Measurements from ENCODE around the gene P4HTM. TPM values are rescaled to one million over a fixed set of nuclear protein-coding genes. Genes with fewer than 3 reads are reported as not detected.

P4HTM gene
- total and polyA plus RNA-seq, 4 donors: 36.0 to 66.4 (median 47.5) TPM

DNA sequence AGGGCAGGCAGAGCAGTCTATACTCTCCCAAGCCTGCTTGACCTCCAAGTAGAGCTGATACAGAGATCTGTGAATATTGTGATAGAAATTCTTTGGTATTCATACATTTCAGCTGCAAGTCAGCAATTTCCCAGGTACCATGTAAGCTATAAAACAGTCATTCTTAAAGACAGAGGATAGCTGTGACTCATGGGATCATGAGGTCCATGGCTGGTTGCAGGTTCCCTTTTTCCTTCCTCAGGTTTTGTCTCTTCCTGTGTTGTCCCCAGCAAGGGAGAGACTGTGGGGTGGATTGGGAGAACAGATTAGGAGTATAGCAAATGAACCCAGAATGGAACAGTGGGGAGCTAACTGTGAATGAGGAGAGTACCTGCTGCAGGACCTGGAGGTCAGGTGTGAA lies 5.4 kb upstream of the P4HTM start:
- peaks cover 0 to 3% (median 0%) of the 10 kb centered on the region in 4 donors for H3K9me3 ChIP-seq (ENCODE audit: control insufficient read depth in 4 of 4, insufficient read depth in 3 of 4, low read length in 3 of 4)
- no peak overlapping the region for H3K4me3 ChIP-seq
- no peak overlapping the region for H3K27ac ChIP-seq (ENCODE audit: low read depth in 1 of 2, low read length in 1 of 2)
- ATAC-seq (ENCODE audit: insufficient read depth, low FRiP score) (no peak), DNase-seq (no peak)
- TF ChIP-seq, protein P1, sequence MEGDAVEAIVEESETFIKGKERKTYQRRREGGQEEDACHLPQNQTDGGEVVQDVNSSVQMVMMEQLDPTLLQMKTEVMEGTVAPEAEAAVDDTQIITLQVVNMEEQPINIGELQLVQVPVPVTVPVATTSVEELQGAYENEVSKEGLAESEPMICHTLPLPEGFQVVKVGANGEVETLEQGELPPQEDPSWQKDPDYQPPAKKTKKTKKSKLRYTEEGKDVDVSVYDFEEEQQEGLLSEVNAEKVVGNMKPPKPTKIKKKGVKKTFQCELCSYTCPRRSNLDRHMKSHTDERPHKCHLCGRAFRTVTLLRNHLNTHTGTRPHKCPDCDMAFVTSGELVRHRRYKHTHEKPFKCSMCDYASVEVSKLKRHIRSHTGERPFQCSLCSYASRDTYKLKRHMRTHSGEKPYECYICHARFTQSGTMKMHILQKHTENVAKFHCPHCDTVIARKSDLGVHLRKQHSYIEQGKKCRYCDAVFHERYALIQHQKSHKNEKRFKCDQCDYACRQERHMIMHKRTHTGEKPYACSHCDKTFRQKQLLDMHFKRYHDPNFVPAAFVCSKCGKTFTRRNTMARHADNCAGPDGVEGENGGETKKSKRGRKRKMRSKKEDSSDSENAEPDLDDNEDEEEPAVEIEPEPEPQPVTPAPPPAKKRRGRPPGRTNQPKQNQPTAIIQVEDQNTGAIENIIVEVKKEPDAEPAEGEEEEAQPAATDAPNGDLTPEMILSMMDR (IDR thresholded peaks at IDR 0.05; ENCODE audit: control extremely low read depth, extremely low read depth): no peak
- H3K9ac ChIP-seq (ENCODE audit: insufficient read depth in 1 of 2, low read length in 2 of 2): no peak overlapping the region
- no peaks in the 10 kb centered on the region for H3K27me3 ChIP-seq (ENCODE audit: control insufficient read depth in 3 of 3, insufficient read depth in 3 of 3, low read length in 2 of 3)
- H3K4me1 ChIP-seq (ENCODE audit: control insufficient read depth in 5 of 5, insufficient read depth in 5 of 5, low read length in 5 of 5): peaks cover 0 to 7% (median 3%) of the 10 kb centered on the region in 5 donors
- peaks cover 19 to 37% (median 23%) of the 10 kb centered on the region in 4 donors for H3K36me3 ChIP-seq (ENCODE audit: control insufficient read depth in 4 of 4, insufficient read depth in 4 of 4, low read length in 4 of 4)

DNA sequence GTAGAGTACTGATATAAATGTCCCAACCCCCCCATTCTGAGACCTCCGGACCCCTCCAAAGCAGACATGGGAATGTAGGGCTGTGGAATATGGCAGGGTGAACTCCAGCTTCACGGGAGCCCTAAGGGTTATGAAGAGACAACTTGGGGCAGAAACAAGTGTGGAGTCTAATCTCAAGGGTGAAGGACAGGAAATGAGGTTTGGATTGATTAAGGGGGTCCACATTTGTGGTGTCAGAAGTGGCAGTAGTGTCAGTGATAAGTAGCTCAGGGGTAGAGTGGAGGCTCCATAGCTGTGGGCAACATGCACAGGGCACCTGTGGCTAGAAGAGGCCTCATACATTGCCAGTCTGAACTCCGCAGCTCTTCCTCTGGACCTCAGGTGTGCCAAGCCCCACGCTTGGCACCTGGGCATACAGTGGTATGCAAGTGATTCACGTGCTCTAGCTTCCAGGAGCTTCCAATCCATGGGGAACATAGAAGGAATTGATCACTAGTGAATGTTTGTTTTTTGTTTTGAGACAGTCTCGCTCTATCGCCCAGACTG lies 4.1 kb upstream of the P4HTM start:
- WGBS, 2 donors: 90 to 92% methylated on average over 7 of the region's 7 CpGs
- TF ChIP-seq, protein P1 (IDR thresholded peaks at IDR 0.05; ENCODE audit: control extremely low read depth, extremely low read depth): no peak
- ATAC-seq (ENCODE audit: insufficient read depth, low FRiP score): no peak

DNA sequence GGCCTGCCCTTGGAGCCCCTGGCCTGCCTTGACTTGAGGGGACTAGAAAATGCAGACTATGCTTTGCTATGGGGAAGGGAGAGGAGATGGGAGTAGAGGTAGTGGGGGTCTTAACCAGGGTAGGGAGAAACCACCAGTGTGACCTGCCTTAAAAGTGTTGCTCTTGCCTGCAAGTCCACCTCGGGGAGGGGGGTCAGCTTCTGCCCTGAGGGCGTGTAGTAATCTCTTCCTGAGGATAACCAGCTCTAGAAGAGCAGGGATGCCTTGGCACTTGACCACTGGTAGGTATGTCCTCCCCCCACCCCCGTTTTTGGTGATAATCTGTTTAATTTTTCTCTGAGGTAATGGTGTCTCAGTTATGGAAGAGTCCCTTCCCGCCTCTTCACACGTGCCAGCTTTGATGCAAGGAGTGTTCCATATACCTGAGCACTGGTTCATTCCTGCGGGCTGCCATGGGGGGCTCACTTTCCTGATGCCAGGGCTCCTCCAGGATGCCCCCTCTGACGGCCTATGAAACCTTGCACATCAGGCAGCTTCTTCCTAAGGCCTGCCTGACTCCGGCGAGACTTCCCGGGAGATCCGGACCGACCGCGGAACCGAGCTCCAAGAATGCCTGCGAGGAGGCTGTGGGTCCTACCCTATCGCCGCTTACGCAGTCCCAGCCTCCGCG lies 780 bp upstream of the P4HTM start:
- no peaks in the 10 kb centered on the region for H3K9me3 ChIP-seq (ENCODE audit: control insufficient read depth in 4 of 4, insufficient read depth in 3 of 4, low read length in 3 of 4)
- ATAC-seq (ENCODE audit: insufficient read depth, low FRiP score) (no peak), DNase-seq (peak in 1 of 3 donors; percentile 11)
- H3K36me3 ChIP-seq (ENCODE audit: control insufficient read depth in 4 of 4, insufficient read depth in 4 of 4, low read length in 4 of 4): peaks cover 0 to 9% (median 4%) of the 10 kb centered on the region in 4 donors
- peak overlapping the region; percentile 90 for H3K4me3 ChIP-seq
- H3K4me1 ChIP-seq (ENCODE audit: control insufficient read depth in 5 of 5, insufficient read depth in 5 of 5, low read length in 5 of 5): peaks cover 4 to 20% (median 9%) of the 10 kb centered on the region in 5 donors
- H3K27ac ChIP-seq (ENCODE audit: low read depth in 1 of 2, low read length in 1 of 2): peak overlapping the region; percentile 82 to 98
- 4 to 7% methylated on average over 21 of the region's 21 CpGs for WGBS, 2 donors
- peak overlapping the region; percentile 72 to 87 for H3K9ac ChIP-seq (ENCODE audit: insufficient read depth in 1 of 2, low read length in 2 of 2)
- TF ChIP-seq, protein P1 (IDR thresholded peaks at IDR 0.05; ENCODE audit: control extremely low read depth, extremely low read depth): no peak
- no peaks in the 10 kb centered on the region for H3K27me3 ChIP-seq (ENCODE audit: control insufficient read depth in 3 of 3, insufficient read depth in 3 of 3, low read length in 2 of 3)

More for the DNA sequence above, 4.1 kb upstream of the P4HTM start:
- DNase-seq: no peak
- Histone ChIP-seq H3K9ac (ENCODE audit: insufficient read depth in 1 of 2, low read length in 2 of 2) (no peak overlapping the region), H3K27ac (ENCODE audit: low read depth in 1 of 2, low read length in 1 of 2) (no peak overlapping the region), H3K36me3 (ENCODE audit: control insufficient read depth in 4 of 4, insufficient read depth in 4 of 4, low read length in 4 of 4) (peaks cover 11 to 29% (median 16%) of the 10 kb centered on the region in 4 donors), H3K27me3 (ENCODE audit: control insufficient read depth in 3 of 3, insufficient read depth in 3 of 3, low read length in 2 of 3) (no peaks in the 10 kb centered on the region), H3K4me1 (ENCODE audit: control insufficient read depth in 5 of 5, insufficient read depth in 5 of 5, low read length in 5 of 5) (peaks cover 0 to 10% (median 1%) of the 10 kb centered on the region in 5 donors), H3K9me3 (ENCODE audit: control insufficient read depth in 4 of 4, insufficient read depth in 3 of 4, low read length in 3 of 4) (peaks cover 0 to 3% (median 0%) of the 10 kb centered on the region in 4 donors), H3K4me3 (no peak overlapping the region)
